GM19438 (cell line): ENCODE results near the gene CAMK1G.

Experiments used
- ATAC-seq: cut with Tn5 transposase; IDR thresholded peaks from one replicate; pipeline ENCODE4 v1.9.1; 2021; ENCODE audit warnings: low read depth; ENCODE audit not compliant: unreplicated experiment

The CAMK1G gene

DNA sequence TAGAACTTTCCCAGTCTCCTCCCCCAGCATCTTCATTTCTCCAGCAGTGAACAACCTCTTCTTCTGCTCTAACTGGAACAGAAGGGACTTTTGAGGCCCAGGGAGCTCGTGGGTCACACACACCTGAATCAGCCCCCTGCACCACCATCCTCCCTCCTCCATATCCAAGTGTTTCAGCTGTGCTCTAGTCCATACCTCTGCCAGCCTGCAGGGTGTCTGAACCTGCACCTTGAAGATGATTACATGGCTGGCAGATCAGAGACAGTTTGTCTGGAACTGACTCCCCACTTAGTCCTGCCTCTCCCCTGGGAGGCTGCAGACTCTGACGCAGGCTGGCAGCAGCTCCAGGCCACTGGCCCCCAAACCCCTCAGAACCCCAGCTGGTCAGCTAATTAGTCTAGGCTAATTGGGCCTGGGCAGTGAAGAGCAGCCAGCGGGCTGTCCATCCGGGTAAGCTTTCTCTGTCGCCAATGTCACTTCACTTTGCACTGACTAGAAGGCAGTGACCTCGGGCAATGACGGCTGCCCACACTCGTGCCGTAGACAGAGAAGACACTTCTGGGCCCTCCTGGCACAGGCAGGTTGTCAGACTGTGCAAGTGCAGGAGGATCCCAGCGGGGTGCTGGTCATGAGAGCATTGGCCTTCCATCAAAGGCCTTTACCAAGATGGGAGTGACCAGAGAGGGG lies 12.2 kb downstream of the CAMK1G start:
- no peak for ATAC-seq

DNA sequence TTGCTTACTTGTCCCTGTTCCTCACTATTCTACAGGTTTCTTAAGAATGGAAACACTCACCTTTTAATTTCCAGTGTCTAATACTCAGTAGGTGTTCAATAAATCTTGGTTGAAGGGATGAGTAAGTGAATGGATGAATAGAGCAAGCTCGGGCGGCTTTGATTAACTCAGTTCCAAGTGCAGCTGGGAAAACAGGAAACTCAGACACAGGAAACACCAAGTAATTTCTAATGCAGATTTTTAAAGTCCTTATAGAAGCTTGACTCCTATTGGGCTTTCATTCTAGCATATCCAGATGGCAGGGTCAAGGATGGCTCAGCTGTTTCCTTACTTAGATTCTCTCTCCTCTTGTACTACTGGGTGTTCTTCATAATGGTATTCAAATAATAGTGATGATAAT lies 14.0 kb downstream of the CAMK1G start:
- no peak for ATAC-seq

DNA sequence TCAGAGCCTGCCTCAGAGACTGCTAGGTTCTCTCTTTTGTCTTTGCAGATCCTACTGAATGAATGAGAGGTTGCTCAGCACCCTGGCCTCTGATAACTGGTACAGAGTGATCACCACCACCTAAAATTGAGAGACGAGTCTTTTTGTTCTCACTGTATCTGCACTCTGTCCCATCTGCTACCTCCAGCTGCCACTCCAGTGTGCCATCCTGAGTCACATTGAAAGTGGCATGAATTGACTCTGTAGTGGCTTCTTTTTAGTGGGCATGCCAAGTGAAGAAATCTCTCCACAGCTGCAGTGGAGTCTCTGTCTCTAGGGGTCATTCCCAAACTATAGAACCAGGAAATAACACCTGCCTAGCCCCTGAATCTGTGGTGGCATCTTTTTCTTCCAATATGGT lies 14.7 kb downstream of the CAMK1G start:
- no peak for ATAC-seq

DNA sequence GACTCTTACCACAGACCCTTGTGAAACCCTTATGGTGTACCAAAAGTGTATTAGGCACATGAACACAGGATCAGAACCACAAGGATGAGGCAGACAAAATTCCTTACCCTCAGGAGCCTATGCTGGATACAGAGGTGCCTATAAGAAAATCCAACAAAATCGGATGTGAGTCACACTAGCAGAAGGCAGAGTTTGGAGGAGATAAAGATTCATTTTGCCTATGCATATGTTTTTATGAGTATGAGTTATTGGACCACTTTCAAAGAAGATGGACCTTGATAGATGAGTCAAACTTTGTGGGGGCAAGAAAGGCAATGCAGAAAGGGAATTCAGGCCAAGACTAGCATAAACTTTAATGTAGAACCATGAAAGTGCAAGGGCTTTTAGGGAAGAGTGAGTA lies 17.0 kb downstream of the CAMK1G start:
- ATAC-seq: no peak

DNA sequence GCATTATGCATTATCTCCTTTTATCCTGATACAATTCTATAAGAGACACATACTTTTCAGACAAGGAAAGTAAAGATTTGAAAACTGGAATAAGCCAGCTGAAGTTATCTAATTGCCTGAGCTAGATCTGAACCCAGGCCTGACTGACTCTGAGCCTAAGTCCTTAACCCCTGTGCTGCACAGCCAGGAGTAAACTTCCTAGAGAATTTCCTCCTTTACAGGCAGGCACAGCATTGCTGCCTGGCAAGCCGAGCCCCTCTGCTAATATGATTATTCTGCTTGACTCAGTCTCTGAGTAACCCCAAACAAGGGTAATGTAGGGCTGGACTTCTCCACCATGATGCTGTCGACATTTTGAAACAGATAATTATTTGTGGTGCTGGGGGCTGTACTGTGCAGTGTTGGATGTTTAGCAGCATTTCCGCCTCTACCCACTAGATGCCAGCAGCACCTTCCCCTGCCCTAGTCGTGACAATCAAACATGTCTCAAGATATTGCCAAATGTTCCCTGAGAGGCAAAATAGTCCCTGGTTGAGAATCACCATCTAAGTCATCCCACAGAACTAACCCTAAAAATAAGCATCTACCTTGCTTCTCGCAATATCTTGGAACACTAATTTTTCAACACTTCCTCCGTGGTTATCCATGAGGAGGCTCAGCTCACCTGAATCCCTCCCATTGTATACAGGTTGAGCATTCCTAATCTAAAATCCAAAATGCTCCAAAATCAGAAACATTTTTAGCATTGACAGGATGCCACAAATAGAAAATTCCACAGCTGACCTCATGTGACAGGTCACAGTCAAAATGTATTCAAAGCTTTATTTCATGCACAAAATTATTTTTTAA lies 18.5 kb downstream of the CAMK1G start:
- no peak for ATAC-seq

DNA sequence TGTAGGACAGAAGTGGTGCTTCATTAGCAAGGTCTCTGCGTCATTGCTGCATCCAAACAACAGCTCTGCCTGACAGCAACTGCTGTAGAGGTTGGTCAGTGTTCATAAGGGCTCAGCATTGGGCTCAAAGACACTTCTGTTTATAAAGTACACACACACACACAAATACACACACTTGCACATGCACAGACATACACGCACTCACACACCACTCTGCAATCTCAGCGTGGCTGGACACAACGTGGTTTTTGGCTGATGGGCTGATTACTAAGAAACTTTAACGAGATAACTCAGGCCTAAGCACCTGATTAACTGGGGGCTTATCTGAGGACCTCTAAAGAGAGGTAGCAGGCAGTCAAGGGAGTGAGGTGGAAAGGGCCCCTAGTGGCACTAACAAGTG lies 20.4 kb downstream of the CAMK1G start:
- ATAC-seq: no peak

DNA sequence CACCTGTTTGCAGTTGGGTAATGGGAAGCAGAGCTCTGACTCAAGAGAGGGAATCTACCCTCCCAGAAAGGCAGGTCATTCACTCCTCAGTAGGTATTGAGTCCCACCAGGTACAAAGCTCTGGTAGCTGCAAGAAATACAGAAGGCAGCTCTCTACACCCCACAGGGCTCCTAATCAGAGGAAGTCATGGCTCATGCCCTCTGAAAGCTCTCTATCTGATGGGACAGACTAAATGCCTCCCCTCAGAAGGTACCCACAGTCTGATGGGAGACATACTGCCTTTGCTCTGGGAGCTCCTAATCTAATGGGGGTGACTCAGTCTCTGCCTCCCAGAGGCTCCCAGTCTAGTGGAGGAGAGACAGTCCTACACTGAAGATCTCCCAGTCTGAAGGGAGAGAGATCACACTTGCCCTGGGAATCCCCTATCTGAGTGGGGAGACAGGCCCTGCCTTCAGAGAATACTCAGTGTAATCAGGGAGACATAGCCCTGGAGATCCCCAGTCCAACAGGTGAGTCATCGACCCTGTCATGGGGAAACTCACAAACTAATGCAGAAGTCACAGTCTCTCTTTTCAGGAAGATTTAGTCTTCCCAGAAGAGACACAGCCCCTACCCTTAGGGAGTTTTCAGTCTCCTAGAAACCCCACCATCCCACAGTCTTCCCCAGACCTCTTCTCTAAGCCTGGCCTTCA lies 23.7 kb downstream of the CAMK1G start:
- no peak for ATAC-seq

DNA sequence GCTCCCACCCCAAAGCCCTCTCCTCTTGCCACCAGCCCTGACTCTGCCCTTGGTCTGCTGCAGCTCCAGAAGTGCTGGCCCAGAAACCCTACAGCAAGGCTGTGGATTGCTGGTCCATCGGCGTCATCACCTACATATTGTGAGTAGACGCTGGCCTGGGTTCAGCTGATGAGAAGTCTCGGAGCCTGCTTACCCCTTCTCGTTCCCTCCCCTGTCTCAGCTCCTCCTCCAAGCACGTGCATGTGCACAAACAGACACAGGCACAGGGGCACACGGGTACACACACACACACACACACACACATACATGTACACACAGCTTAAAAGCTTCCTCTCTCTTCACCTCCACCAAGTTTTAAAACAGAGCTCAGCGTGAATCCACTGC lies 24.3 kb downstream of the CAMK1G start:
- no peak for ATAC-seq

DNA sequence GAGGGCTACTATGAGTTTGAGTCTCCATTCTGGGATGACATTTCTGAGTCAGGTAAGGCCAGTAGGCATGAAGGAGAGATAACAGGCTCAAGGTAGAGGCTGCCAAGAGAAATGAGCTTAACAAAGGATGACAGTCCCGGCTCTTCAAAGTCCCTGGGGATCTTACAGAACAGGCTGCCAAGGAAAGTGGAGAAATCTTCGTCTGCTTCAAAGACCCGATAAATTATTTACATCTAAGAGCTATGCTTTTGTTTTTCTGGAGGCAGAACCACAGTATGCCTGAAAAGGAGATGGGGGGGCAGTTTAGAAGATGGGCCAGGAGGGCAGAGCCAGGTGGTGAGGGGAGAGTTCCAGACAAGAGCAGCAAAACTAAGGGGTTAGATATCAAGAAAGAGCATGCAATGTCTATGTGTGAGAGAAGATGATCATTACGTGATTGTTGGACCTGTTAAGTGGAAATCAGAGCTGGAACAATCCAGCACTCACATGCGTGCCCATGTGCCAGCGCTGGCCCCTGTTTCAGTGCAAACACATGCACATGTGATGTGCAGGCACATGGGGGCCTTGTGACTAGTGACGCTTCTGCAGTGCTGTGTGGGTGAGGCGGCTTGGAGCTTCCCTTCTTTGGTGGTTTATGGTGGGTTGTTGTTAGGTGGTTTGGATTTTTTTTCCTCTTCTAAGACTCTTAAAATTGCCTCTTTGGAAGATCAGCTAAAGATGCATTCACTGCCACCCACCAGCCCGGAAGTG lies 25.7 kb downstream of the CAMK1G start:
- no peak for ATAC-seq

DNA sequence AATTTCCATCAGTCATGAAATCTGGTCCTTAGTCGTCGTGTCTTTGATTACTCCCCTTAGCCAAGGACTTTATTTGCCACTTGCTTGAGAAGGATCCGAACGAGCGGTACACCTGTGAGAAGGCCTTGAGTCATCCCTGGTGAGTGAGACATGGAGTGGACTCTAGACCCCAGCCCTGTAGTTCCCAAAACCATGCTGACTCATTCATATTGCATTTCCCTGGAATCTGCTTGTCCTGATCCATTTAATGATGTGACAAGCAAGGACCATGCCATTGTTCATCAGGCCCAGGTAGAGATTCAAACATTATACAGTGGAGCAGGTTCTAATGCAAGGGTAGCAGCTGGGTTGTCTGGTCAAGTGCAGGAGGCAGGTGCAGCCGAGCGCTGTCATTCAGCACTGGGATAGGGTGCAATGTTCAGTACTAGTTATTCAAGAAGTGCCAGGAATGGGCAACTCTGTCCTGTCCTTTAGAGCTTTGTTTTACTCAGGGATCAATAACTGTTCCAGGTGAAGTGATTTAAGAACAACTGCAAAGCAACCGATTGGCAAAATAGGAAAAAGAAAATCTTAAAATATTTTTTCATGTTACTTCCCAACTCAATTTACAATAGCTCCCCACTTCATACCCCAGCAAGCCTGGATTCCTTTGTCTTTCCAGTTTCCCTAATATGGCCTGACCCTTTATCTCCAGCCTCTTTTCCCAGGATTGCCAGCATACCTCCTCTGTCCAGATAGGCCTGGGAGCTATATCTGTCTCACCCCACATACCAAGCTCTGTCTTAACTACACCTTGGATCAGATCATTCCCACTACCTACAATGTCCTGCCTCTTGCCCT lies 26.5 kb downstream of the CAMK1G start:
- no peak for ATAC-seq

DNA sequence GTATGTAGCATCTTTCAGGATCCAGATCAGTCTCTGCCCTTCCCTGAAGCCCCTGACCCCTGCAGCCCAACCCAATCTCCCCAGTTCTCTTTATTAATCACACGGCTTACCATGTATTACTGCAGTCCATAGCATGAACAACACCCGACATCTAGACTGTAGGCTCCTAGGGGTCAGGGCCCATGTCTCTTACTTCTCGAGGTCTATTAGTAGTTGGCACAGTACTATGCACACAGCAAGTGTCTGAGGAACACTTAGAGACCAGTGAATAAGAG lies 27.1 kb downstream of the CAMK1G start:
- ATAC-seq: no peak

DNA sequence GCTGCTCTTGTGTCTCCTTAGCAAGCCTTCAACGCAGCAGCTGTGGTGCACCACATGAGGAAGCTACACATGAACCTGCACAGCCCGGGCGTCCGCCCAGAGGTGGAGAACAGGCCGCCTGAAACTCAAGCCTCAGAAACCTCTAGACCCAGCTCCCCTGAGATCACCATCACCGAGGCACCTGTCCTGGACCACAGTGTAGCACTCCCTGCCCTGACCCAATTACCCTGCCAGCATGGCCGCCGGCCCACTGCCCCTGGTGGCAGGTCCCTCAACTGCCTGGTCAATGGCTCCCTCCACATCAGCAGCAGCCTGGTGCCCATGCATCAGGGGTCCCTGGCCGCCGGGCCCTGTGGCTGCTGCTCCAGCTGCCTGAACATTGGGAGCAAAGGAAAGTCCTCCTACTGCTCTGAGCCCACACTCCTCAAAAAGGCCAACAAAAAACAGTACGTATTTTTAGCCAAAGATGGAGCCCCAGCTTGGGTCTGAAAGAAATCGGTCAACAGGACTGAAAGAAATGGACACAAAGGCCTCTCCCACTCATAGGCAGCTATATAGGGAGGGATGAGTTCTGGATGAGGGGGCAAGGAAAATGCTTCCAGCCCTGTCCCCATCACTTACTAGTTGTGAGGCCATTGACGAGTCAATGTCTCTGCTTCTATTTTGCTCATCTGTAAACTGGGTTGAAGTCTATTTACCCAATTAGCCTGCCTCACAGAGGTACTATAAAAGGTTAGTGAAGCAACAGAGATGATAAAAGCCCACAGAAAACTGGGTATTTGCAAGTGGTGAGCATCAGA lies 28.5 kb downstream of the CAMK1G start:
- ATAC-seq: peak; percentile 49

DNA sequence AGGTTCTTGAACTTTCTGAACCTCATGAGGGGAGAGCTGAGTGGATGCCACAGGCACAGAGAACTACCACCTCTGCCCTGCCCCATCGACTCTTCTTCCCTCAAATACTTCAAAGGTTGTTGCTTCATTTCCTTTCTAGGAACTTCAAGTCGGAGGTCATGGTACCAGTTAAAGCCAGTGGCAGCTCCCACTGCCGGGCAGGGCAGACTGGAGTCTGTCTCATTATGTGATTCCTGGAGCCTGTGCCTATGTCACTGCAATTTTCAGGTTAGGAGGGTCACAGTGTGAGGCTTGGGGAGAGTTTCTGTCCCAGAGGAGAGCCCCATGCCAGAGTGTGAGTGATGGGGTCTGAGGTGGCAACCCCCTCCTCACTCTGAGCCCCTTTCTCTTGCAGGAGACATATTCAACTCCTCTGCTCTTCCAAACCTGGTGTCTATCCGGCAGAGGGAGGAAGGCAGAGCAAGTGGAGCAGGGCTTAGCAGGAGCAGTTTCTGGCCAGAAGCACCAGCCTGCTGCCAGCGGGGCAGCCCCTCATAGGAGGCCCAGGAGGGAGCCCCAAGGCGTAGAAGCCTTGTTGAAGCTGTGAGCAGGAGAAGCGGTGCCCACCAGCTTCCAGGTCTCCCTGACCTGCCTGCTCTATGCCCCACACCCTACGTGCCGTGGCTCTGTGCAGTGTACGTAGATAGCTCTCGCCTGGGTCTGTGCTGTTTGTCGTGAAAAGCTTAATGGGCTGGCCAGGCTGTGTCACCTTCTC lies 29.3 kb downstream of the CAMK1G start:
- ATAC-seq: no peak

DNA sequence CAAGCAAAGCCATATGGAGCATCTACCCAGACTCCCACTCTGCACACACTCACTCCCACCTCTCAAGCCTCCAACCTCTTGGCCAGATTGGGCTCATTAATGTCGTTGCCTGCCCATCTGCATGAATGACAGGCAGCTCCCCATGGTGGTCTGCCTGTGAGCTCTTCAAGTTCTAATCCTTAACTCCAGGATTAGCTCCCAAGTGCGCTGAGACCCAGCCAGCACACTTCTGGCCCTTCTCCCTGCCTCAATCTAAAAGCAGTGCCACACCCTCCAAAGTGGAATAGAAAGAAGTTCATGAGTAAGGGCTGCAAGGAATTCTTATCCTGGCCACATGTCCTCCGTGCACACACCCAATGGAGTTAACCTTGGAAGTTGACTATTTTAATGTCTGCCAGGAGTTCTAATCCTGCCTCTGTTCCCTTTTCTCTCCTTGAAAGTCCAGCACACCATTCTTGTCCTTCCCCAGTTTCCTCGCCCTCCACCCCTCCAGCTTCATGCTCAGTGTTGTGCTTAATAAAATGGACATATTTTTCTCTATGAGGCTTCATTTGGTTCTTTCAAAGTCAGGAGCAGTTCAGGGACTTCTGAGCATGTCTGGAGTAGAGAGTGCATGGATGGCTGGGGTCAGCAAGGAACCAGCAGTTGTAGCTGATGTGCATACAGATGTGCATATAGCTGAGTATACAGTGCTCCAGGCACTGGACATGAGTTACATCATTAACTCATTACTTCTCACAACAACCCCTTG lies 30.1 kb downstream of the CAMK1G start:
- ATAC-seq: no peak

DNA sequence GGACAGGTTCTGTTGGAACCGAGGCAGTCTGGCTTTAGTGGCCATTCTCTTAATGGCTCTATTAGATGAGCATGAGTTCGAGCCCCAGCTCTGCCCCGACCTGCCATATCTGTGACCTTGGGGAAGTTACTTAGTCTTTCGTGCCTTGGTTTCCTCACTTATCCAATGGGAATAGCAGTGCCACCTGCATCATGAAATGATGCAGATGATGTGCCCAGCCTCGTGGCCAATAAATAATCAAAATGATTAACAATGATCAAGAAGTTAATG lies 30.6 kb downstream of the CAMK1G start:
- ATAC-seq: no peak

DNA sequence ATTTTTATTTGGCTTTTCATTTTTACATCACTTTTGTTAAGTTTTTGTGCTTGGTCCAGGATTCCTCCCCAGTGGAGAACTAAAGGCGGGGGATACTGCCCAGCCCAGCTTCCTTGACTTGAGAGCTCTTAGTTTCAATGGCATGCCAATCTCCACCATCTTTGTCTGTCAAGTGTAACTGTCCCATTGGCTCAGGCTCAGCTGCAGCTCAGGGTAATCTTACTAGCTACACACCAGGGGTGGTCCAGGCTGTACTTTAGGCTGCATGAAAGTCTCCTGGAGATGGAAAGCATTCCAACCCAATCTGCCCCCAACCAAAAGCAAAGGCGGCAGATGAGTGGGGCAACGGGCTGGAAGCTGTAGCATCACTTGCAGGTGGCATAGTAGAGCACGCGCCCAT lies 31.4 kb downstream of the CAMK1G start:
- no peak for ATAC-seq

DNA sequence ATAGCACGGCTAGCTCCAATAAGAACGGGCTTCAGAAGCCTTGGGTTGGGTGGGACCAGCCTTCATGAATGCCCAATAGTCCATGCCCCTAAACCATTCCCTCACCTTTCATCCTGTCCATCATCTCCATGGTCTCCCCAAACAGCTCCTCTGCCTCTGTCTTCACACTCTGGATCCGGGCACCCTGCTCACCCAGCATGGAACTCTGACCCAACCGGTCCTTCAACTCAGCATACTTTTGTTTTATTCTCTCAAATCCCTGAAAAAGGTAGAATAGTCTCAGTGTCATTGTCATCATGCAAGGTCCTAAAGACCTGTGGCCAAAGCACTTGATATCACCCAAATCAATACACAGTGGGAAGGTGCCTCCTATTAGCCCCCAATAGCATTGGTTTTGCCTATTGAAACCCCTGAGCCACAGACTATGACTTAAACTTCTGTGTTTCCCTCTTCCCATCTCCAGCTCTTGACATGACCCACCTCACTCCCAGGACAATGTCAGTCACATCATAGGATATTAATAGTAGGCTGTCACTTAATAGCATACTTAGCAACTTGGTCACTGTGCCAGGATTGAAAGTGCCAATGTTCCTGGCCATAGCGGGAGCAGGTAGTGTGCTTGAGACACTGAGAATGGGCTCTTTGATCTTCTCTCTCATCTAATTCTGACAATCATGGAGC lies 33.0 kb downstream of the CAMK1G start:
- ATAC-seq: no peak
